Measurements from ENCODE around the gene FBXL4. TPM values are rescaled to one million over a fixed set of nuclear protein-coding genes. Genes with fewer than 3 reads are reported as not detected.
"Not testable (repeated sequence)": the region's sequence is repeated elsewhere in the genome, so short reads cannot be mapped to it uniquely, and the experiment has no call there.

Gene FBXL4
- total and polyA plus RNA-seq, 2 donors, result 7.0 to 39.4 TPM

- H3K4me3 ChIP-seq (ENCODE audit: low read depth, low read length), result no peak overlapping the region
- no peak for DNase-seq (ENCODE audit: extremely low spot score)
- no peaks in the 10 kb centered on the region for H3K4me1 ChIP-seq (ENCODE audit: insufficient read depth)
- H3K36me3 ChIP-seq (ENCODE audit: insufficient read depth), result no peaks in the 10 kb centered on the region
- 91% methylated on average over 3 of the region's 3 CpGs for WGBS
- no peak overlapping the region for H3K27ac ChIP-seq (ENCODE audit: low read depth)
These were observed 10.4 kb downstream of the FBXL4 start for GRCh38 chr6:98937351-98937750.

- Histone ChIP-seq H3K27ac (ENCODE audit: low read depth) (no peak overlapping the region), H3K36me3 (ENCODE audit: insufficient read depth) (no peaks in the 10 kb centered on the region), H3K4me3 (ENCODE audit: low read depth, low read length) (no peak overlapping the region), H3K4me1 (ENCODE audit: insufficient read depth) (no peaks in the 10 kb centered on the region)
- WGBS, result 77% methylated on average over 7 of the region's 7 CpGs
- DNase-seq (ENCODE audit: extremely low spot score), result no peak
These were observed 15.4 kb downstream of the FBXL4 start for GRCh38 chr6:98932381-98932780.

- no peak overlapping the region for H3K27ac ChIP-seq (ENCODE audit: low read depth)
- H3K36me3 ChIP-seq (ENCODE audit: insufficient read depth), result no peaks in the 10 kb centered on the region
- 81% methylated on average over 3 of the region's 3 CpGs for WGBS
- no peaks in the 10 kb centered on the region for H3K4me1 ChIP-seq (ENCODE audit: insufficient read depth)
- DNase-seq (ENCODE audit: extremely low spot score), result no peak
- H3K4me3 ChIP-seq (ENCODE audit: low read depth, low read length), result no peak overlapping the region
These were observed 16.1 kb downstream of the FBXL4 start for GRCh38 chr6:98931696-98932095.

GRCh38 chr6:98929498-98930060 lies 18.2 kb downstream of the FBXL4 start:
- whole genome bisulfite sequencing, result 86% methylated on average over 2 of the region's 2 CpGs
- Histone ChIP-seq H3K27ac (ENCODE audit: low read depth) (no peak overlapping the region), H3K4me1 (ENCODE audit: insufficient read depth) (no peaks in the 10 kb centered on the region), H3K36me3 (ENCODE audit: insufficient read depth) (no peaks in the 10 kb centered on the region), H3K4me3 (ENCODE audit: low read depth, low read length) (no peak overlapping the region)
- no peak for DNase-seq (ENCODE audit: extremely low spot score)

- 97% methylated on average over 3 of the region's 3 CpGs for WGBS
- no peak overlapping the region for H3K4me3 ChIP-seq (ENCODE audit: low read depth, low read length)
These were observed 19.1 kb downstream of the FBXL4 start for GRCh38 chr6:98928688-98929087.

GRCh38 chr6:98927534-98927933 lies 20.2 kb downstream of the FBXL4 start:
- Histone ChIP-seq H3K4me1 (ENCODE audit: insufficient read depth) (no peaks in the 10 kb centered on the region), H3K27ac (ENCODE audit: low read depth) (no peak overlapping the region)
- DNase-seq (ENCODE audit: extremely low spot score), result no peak

More at GRCh38 chr6:98928688-98929087, 19.1 kb downstream of the FBXL4 start:
- Histone ChIP-seq H3K4me1 (ENCODE audit: insufficient read depth) (no peaks in the 10 kb centered on the region), H3K27ac (ENCODE audit: low read depth) (no peak overlapping the region), H3K36me3 (ENCODE audit: insufficient read depth) (no peaks in the 10 kb centered on the region)
- no peak for DNase-seq (ENCODE audit: extremely low spot score)

GRCh38 chr6:98925831-98926230 lies 21.9 kb downstream of the FBXL4 start:
- no peak for DNase-seq (ENCODE audit: extremely low spot score)

More at GRCh38 chr6:98927534-98927933, 20.2 kb downstream of the FBXL4 start:
- no peak overlapping the region for H3K4me3 ChIP-seq (ENCODE audit: low read depth, low read length)
- H3K36me3 ChIP-seq (ENCODE audit: insufficient read depth), result no peaks in the 10 kb centered on the region

DNA sequence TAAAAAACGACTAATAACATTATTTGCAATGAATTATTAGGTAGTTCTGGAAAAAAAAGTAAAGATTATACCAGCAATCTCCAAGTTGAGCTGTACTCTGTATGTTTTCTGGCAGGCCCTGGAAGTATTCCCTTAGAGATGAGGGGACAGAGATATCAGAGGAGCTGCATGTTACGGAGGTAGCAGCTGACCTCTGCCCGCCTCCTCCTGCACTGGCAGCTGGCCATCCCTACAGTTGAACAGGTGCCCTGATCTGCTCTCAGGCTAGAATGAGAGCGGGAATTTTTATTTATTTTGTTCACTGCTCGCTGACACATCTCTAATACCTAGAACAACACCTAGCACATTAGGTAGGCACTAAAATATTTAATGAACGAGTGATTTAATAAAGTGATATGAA lies 23.1 kb downstream of the FBXL4 start:
- H3K36me3 ChIP-seq (ENCODE audit: insufficient read depth), result no peaks in the 10 kb centered on the region
- WGBS, result 72% methylated on average over 6 of the region's 6 CpGs
- H3K27ac ChIP-seq (ENCODE audit: low read depth), result no peak overlapping the region
- no peak for DNase-seq (ENCODE audit: extremely low spot score)
- H3K4me1 ChIP-seq (ENCODE audit: insufficient read depth), result no peaks in the 10 kb centered on the region
- no peak overlapping the region for H3K4me3 ChIP-seq (ENCODE audit: low read depth, low read length)

More at GRCh38 chr6:98925831-98926230, 21.9 kb downstream of the FBXL4 start:
- WGBS, result 63% methylated on average over 5 of the region's 5 CpGs
- Histone ChIP-seq H3K4me3 (ENCODE audit: low read depth, low read length) (no peak overlapping the region), H3K36me3 (ENCODE audit: insufficient read depth) (no peaks in the 10 kb centered on the region), H3K27ac (ENCODE audit: low read depth) (no peak overlapping the region), H3K4me1 (ENCODE audit: insufficient read depth) (no peaks in the 10 kb centered on the region)

- no peaks in the 10 kb centered on the region for H3K4me1 ChIP-seq (ENCODE audit: insufficient read depth)
- H3K36me3 ChIP-seq (ENCODE audit: insufficient read depth), result no peaks in the 10 kb centered on the region
- H3K4me3 ChIP-seq (ENCODE audit: low read depth, low read length), result no peak overlapping the region
These were observed 26.8 kb downstream of the FBXL4 start for GRCh38 chr6:98920904-98921431.

GRCh38 chr6:98910946-98911345 lies 36.8 kb downstream of the FBXL4 start:
- H3K4me1 ChIP-seq (ENCODE audit: insufficient read depth); H3K36me3 ChIP-seq (ENCODE audit: insufficient read depth); DNase-seq (ENCODE audit: extremely low spot score); H3K27ac ChIP-seq (ENCODE audit: low read depth); H3K4me3 ChIP-seq (ENCODE audit: low read depth, low read length): not testable (repeated sequence)
- WGBS, result 90% methylated on average over 12 of the region's 13 CpGs

More at GRCh38 chr6:98920904-98921431, 26.8 kb downstream of the FBXL4 start:
- no peak overlapping the region for H3K27ac ChIP-seq (ENCODE audit: low read depth)
- DNase-seq (ENCODE audit: extremely low spot score), result no peak

DNA sequence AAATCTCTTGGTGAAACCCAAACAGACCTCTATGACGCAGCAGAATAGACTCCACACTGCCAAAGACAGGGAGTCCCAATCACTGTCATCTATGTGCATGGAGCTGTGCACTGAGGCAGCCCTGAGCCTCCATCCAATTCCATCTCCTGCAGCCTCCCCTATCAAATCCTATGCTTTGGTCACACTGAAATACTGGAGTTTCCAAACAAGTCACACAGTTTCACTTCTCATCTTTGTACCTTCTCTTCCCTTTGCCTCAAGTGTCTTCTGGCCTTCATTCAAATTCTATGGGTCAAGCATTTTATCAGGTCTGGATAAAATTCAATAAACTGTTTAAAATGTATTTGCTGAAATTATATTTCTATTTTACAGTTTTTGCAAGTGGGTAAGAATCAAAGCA lies 38.5 kb downstream of the FBXL4 start:
- no peaks in the 10 kb centered on the region for H3K4me1 ChIP-seq (ENCODE audit: insufficient read depth)
- no peak overlapping the region for H3K27ac ChIP-seq (ENCODE audit: low read depth)
- H3K36me3 ChIP-seq (ENCODE audit: insufficient read depth), result no peaks in the 10 kb centered on the region
- 86% methylated on average over 1 of the region's 1 CpG for WGBS
- DNase-seq (ENCODE audit: extremely low spot score), result no peak
- no peak overlapping the region for H3K4me3 ChIP-seq (ENCODE audit: low read depth, low read length)

DNA sequence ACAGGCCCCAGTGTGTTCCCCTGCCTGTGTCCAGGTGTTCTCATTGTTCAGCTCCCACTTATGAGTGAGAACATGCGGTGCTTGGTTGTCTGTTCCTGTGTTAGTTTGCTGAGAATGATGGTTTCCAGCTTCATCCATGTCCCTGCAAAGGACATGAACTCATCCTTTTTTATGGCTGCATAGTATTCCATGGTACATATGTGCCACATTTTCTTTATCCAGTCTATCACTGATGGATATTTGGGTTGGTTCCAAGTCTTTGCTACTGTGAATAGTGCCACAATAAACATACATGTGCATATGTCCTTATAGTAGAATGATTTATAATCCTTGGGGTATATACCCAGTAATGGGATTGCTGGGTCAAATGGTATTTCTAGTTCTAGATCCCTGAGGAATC lies 41.4 kb downstream of the FBXL4 start:
- not testable (repeated sequence) for H3K4me3 ChIP-seq (ENCODE audit: low read depth, low read length); H3K4me1 ChIP-seq (ENCODE audit: insufficient read depth); H3K27ac ChIP-seq (ENCODE audit: low read depth); DNase-seq (ENCODE audit: extremely low spot score); H3K36me3 ChIP-seq (ENCODE audit: insufficient read depth)
- WGBS, result 95% methylated on average over 1 of the region's 1 CpG

DNA sequence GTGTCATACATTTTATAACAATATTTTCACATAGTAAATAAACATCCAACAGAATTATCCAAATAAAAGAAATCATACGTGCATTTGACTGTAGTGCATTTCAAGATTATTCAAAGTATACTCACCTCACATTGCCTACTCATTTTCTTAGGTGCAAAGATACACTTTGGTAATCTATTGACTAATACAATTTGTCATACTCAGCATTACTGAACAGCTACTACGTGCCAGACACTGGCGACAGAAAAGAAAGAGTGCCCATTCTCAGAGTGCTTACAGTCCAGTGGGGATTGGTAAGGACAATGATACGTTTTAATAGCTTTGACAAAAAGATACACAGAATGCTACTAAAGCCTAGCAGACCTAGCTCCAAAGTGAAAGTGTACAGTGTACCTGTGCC lies 42.0 kb downstream of the FBXL4 start:
- 94% methylated on average over 4 of the region's 4 CpGs for WGBS
- H3K27ac ChIP-seq (ENCODE audit: low read depth), result no peak overlapping the region
- no peak overlapping the region for H3K4me3 ChIP-seq (ENCODE audit: low read depth, low read length)

GRCh38 chr6:98904096-98904495 lies 43.6 kb downstream of the FBXL4 start:
- Histone ChIP-seq H3K27ac (ENCODE audit: low read depth) (no peak overlapping the region), H3K4me1 (ENCODE audit: insufficient read depth) (no peaks in the 10 kb centered on the region), H3K4me3 (ENCODE audit: low read depth, low read length) (no peak overlapping the region), H3K36me3 (ENCODE audit: insufficient read depth) (peaks cover 1% of the 10 kb centered on the region)
- no peak for DNase-seq (ENCODE audit: extremely low spot score)

More for the DNA sequence above, 42.0 kb downstream of the FBXL4 start:
- H3K36me3 ChIP-seq (ENCODE audit: insufficient read depth), result no peaks in the 10 kb centered on the region
- no peaks in the 10 kb centered on the region for H3K4me1 ChIP-seq (ENCODE audit: insufficient read depth)
- no peak for DNase-seq (ENCODE audit: extremely low spot score)

DNA sequence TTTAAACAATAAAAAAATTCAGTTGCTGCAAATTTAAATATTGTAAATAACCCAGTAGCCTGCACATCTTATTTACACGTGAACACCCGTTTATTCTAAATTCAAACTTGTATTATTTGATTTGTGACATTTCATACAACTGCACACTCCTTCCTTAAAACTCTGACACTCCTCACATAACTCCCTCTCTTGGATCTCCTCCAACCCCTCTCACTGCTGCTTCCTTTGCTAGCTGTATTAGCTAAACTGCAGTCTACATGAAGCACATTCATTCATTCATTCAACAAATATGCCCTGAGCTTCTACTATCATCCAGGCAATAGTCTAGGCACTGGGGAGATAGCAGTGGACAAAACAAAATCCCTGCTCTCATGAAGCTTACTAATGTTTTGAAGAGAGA lies 47.0 kb downstream of the FBXL4 start:
- 68% methylated on average over 2 of the region's 2 CpGs for WGBS
- no peaks in the 10 kb centered on the region for H3K4me1 ChIP-seq (ENCODE audit: insufficient read depth)
- H3K27ac ChIP-seq (ENCODE audit: low read depth), result no peak overlapping the region
- DNase-seq (ENCODE audit: extremely low spot score), result no peak
- H3K4me3 ChIP-seq (ENCODE audit: low read depth, low read length), result no peak overlapping the region
- peaks cover 3% of the 10 kb centered on the region for H3K36me3 ChIP-seq (ENCODE audit: insufficient read depth)

Data from urinary bladder (tissue), 4 donors.